ENCODE data around the gene SLC46A3.
A peak's percentile ranks its signal among the peaks of the same experiment; 100 is the strongest.
"Not testable (repeated sequence)": the region's sequence is repeated elsewhere in the genome, so short reads cannot be mapped to it uniquely, and the experiment has no call there.

SLC46A3 gene

GRCh38 chr13:28747851-28748250 lies 29.1 kb upstream of the SLC46A3 start:
- no peaks in the 10 kb centered on the region for H3K79me2 ChIP-seq (ENCODE audit: control insufficient read depth, insufficient read depth, low read length, unreplicated experiment)
- peaks cover 16% of the 10 kb centered on the region for H3K4me1 ChIP-seq (ENCODE audit: control insufficient read depth, insufficient read depth, low read length, unreplicated experiment)
- no peaks in the 10 kb centered on the region for H3K36me3 ChIP-seq (ENCODE audit: insufficient read depth, low read length)
- H2AFZ ChIP-seq (ENCODE audit: low read length, unreplicated experiment), result no peak overlapping the region
- H3K27me3 ChIP-seq (ENCODE audit: insufficient read depth, low read length), result no peaks in the 10 kb centered on the region
- H3K4me3 ChIP-seq (ENCODE audit: low read depth, low read length), result no peak overlapping the region
- H3K27ac ChIP-seq (ENCODE audit: low read depth, low read length), result no peak overlapping the region

GRCh38 chr13:28746287-28746612 lies 27.5 kb upstream of the SLC46A3 start:
- no peak overlapping the region for H3K27ac ChIP-seq (ENCODE audit: low read depth, low read length)
- H3K36me3 ChIP-seq (ENCODE audit: insufficient read depth, low read length), result no peaks in the 10 kb centered on the region
- H2AFZ ChIP-seq (ENCODE audit: low read length, unreplicated experiment), result no peak overlapping the region
- peaks cover 15% of the 10 kb centered on the region for H3K4me1 ChIP-seq (ENCODE audit: control insufficient read depth, insufficient read depth, low read length, unreplicated experiment)
- no peak overlapping the region for H3K4me3 ChIP-seq (ENCODE audit: low read depth, low read length)
- no peaks in the 10 kb centered on the region for H3K79me2 ChIP-seq (ENCODE audit: control insufficient read depth, insufficient read depth, low read length, unreplicated experiment)
- no peaks in the 10 kb centered on the region for H3K27me3 ChIP-seq (ENCODE audit: insufficient read depth, low read length)

GRCh38 chr13:28744656-28745055 lies 25.9 kb upstream of the SLC46A3 start:
- Histone ChIP-seq H3K79me2 (ENCODE audit: control insufficient read depth, insufficient read depth, low read length, unreplicated experiment) (no peaks in the 10 kb centered on the region), H2AFZ (ENCODE audit: low read length, unreplicated experiment) (no peak overlapping the region), H3K36me3 (ENCODE audit: insufficient read depth, low read length) (no peaks in the 10 kb centered on the region), H3K27ac (ENCODE audit: low read depth, low read length) (peak overlapping the region; percentile 29; the same call in 1 of the 2 replicates), H3K27me3 (ENCODE audit: insufficient read depth, low read length) (no peaks in the 10 kb centered on the region), H3K4me1 (ENCODE audit: control insufficient read depth, insufficient read depth, low read length, unreplicated experiment) (peaks cover 9% of the 10 kb centered on the region), H3K4me3 (ENCODE audit: low read depth, low read length) (no peak overlapping the region)

- no peak overlapping the region for H3K4me3 ChIP-seq (ENCODE audit: low read depth, low read length)
- H3K4me1 ChIP-seq (ENCODE audit: control insufficient read depth, insufficient read depth, low read length, unreplicated experiment), result peaks cover 9% of the 10 kb centered on the region
- H3K79me2 ChIP-seq (ENCODE audit: control insufficient read depth, insufficient read depth, low read length, unreplicated experiment), result no peaks in the 10 kb centered on the region
- H2AFZ ChIP-seq (ENCODE audit: low read length, unreplicated experiment), result peak overlapping the region; percentile 18
- H3K27me3 ChIP-seq (ENCODE audit: insufficient read depth, low read length), result no peaks in the 10 kb centered on the region
- peak overlapping the region; percentile 29; the same call in 1 of the 2 replicates for H3K27ac ChIP-seq (ENCODE audit: low read depth, low read length)
- no peaks in the 10 kb centered on the region for H3K36me3 ChIP-seq (ENCODE audit: insufficient read depth, low read length)
Measured at GRCh38 chr13:28744091-28744536, 25.3 kb upstream of the SLC46A3 start.

GRCh38 chr13:28743499-28744083 lies 24.8 kb upstream of the SLC46A3 start:
- H3K27ac ChIP-seq (ENCODE audit: low read depth, low read length), result no peak overlapping the region

GRCh38 chr13:28743020-28743419 lies 24.2 kb upstream of the SLC46A3 start:
- Histone ChIP-seq H3K4me1 (ENCODE audit: control insufficient read depth, insufficient read depth, low read length, unreplicated experiment) (peaks cover 9% of the 10 kb centered on the region), H3K36me3 (ENCODE audit: insufficient read depth, low read length) (no peaks in the 10 kb centered on the region), H3K27ac (ENCODE audit: low read depth, low read length) (no peak overlapping the region), H3K79me2 (ENCODE audit: control insufficient read depth, insufficient read depth, low read length, unreplicated experiment) (no peaks in the 10 kb centered on the region), H3K4me3 (ENCODE audit: low read depth, low read length) (no peak overlapping the region), H3K27me3 (ENCODE audit: insufficient read depth, low read length) (no peaks in the 10 kb centered on the region), H2AFZ (ENCODE audit: low read length, unreplicated experiment) (no peak overlapping the region)

More at GRCh38 chr13:28743499-28744083, 24.8 kb upstream of the SLC46A3 start:
- no peaks in the 10 kb centered on the region for H3K36me3 ChIP-seq (ENCODE audit: insufficient read depth, low read length)
- peaks cover 9% of the 10 kb centered on the region for H3K4me1 ChIP-seq (ENCODE audit: control insufficient read depth, insufficient read depth, low read length, unreplicated experiment)
- no peaks in the 10 kb centered on the region for H3K79me2 ChIP-seq (ENCODE audit: control insufficient read depth, insufficient read depth, low read length, unreplicated experiment)
- no peaks in the 10 kb centered on the region for H3K27me3 ChIP-seq (ENCODE audit: insufficient read depth, low read length)
- H2AFZ ChIP-seq (ENCODE audit: low read length, unreplicated experiment), result peak overlapping the region; percentile 18
- H3K4me3 ChIP-seq (ENCODE audit: low read depth, low read length), result no peak overlapping the region

- H3K4me3 ChIP-seq (ENCODE audit: low read depth, low read length); H3K27ac ChIP-seq (ENCODE audit: low read depth, low read length); H3K4me1 ChIP-seq (ENCODE audit: control insufficient read depth, insufficient read depth, low read length, unreplicated experiment); H3K36me3 ChIP-seq (ENCODE audit: insufficient read depth, low read length); H2AFZ ChIP-seq (ENCODE audit: low read length, unreplicated experiment); H3K27me3 ChIP-seq (ENCODE audit: insufficient read depth, low read length); H3K79me2 ChIP-seq (ENCODE audit: control insufficient read depth, insufficient read depth, low read length, unreplicated experiment): not testable (repeated sequence)
Measured at GRCh38 chr13:28742445-28742844, 23.7 kb upstream of the SLC46A3 start.

GRCh38 chr13:28741084-28741491 lies 22.3 kb upstream of the SLC46A3 start:
- Histone ChIP-seq H3K4me3 (ENCODE audit: low read depth, low read length) (no peak overlapping the region), H3K27me3 (ENCODE audit: insufficient read depth, low read length) (no peaks in the 10 kb centered on the region), H3K4me1 (ENCODE audit: control insufficient read depth, insufficient read depth, low read length, unreplicated experiment) (peaks cover 9% of the 10 kb centered on the region), H3K27ac (ENCODE audit: low read depth, low read length) (no peak overlapping the region), H2AFZ (ENCODE audit: low read length, unreplicated experiment) (no peak overlapping the region), H3K36me3 (ENCODE audit: insufficient read depth, low read length) (no peaks in the 10 kb centered on the region), H3K79me2 (ENCODE audit: control insufficient read depth, insufficient read depth, low read length, unreplicated experiment) (no peaks in the 10 kb centered on the region)

- Histone ChIP-seq H3K4me3 (ENCODE audit: low read depth, low read length) (no peak overlapping the region), H3K27ac (ENCODE audit: low read depth, low read length) (no peak overlapping the region), H3K36me3 (ENCODE audit: insufficient read depth, low read length) (no peaks in the 10 kb centered on the region), H2AFZ (ENCODE audit: low read length, unreplicated experiment) (no peak overlapping the region), H3K27me3 (ENCODE audit: insufficient read depth, low read length) (no peaks in the 10 kb centered on the region), H3K79me2 (ENCODE audit: control insufficient read depth, insufficient read depth, low read length, unreplicated experiment) (no peaks in the 10 kb centered on the region), H3K4me1 (ENCODE audit: control insufficient read depth, insufficient read depth, low read length, unreplicated experiment) (peaks cover 7% of the 10 kb centered on the region)
Measured at GRCh38 chr13:28739376-28739775, 20.6 kb upstream of the SLC46A3 start.

GRCh38 chr13:28735481-28736029 lies 16.8 kb upstream of the SLC46A3 start:
- no peaks in the 10 kb centered on the region for H3K4me1 ChIP-seq (ENCODE audit: control insufficient read depth, insufficient read depth, low read length, unreplicated experiment)
- H3K27ac ChIP-seq (ENCODE audit: low read depth, low read length), result no peak overlapping the region
- H2AFZ ChIP-seq (ENCODE audit: low read length, unreplicated experiment), result no peak overlapping the region
- no peaks in the 10 kb centered on the region for H3K36me3 ChIP-seq (ENCODE audit: insufficient read depth, low read length)
- no peaks in the 10 kb centered on the region for H3K79me2 ChIP-seq (ENCODE audit: control insufficient read depth, insufficient read depth, low read length, unreplicated experiment)
- H3K4me3 ChIP-seq (ENCODE audit: low read depth, low read length), result no peak overlapping the region
- no peaks in the 10 kb centered on the region for H3K27me3 ChIP-seq (ENCODE audit: insufficient read depth, low read length)

- no peaks in the 10 kb centered on the region for H3K27me3 ChIP-seq (ENCODE audit: insufficient read depth, low read length)
- H3K27ac ChIP-seq (ENCODE audit: low read depth, low read length), result no peak overlapping the region
- no peaks in the 10 kb centered on the region for H3K4me1 ChIP-seq (ENCODE audit: control insufficient read depth, insufficient read depth, low read length, unreplicated experiment)
- H3K4me3 ChIP-seq (ENCODE audit: low read depth, low read length), result no peak overlapping the region
- H2AFZ ChIP-seq (ENCODE audit: low read length, unreplicated experiment), result no peak overlapping the region
- no peaks in the 10 kb centered on the region for H3K79me2 ChIP-seq (ENCODE audit: control insufficient read depth, insufficient read depth, low read length, unreplicated experiment)
- H3K36me3 ChIP-seq (ENCODE audit: insufficient read depth, low read length), result no peaks in the 10 kb centered on the region
Measured at GRCh38 chr13:28734906-28735305, 16.1 kb upstream of the SLC46A3 start.
